ENCODE data around the gene FAM107B. TPM values are rescaled to one million over a fixed set of nuclear protein-coding genes. Genes with fewer than 3 reads are reported as not detected.

Gene FAM107B
- total RNA-seq, 1 donor from 2014 or later, result 40.7 TPM

DNA sequence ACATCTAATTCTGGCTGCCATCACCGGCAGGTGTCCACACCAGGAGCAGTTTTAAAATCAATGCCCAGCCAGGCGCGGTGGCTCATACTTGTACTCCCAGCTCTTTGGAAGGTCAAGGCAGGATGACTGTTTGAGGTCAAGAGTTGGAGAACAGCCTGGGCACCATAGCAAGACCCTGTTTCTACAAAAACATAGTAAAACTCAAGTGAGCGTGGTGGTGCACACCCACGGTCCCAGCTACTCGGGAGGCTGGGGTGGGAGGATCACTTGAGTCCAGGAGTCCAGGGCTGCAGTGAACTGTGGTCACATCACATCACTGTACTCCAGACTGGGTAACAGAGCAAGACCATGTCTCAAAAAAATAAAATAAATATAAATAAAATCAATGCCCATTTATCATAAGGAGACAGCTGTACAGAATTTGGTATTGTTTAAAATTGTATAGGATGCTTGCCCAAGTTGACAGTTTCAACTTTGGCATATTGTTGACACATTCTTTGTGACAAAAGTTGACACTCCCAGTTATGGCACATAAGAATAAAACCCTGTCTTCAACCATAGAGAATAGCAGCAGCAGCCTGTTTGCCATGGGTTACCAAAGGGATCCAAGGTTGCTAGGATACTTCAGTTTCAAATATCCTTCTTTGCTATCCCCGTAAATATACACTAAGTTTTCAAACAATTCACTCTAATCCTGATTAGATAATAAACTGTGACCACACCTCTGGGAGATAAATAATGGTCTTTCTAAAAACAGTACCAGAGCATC lies 193.0 kb downstream of the FAM107B start:
- no peak for DNase-seq (ENCODE audit: extremely low spot score, unreplicated experiment)
- Mint-ChIP-seq H3K27me3 (ENCODE audit: unreplicated experiment) (no peaks in the 10 kb centered on the region), H3K36me3 (ENCODE audit: unreplicated experiment) (peaks cover 6% of the 10 kb centered on the region), H3K4me1 (ENCODE audit: unreplicated experiment) (peaks cover 31% of the 10 kb centered on the region), H3K4me3 (ENCODE audit: unreplicated experiment) (no peak overlapping the region), H3K27ac (ENCODE audit: unreplicated experiment) (no peak overlapping the region), H3K9me3 (ENCODE audit: unreplicated experiment) (no peaks in the 10 kb centered on the region)
- TF ChIP-seq, protein P1, sequence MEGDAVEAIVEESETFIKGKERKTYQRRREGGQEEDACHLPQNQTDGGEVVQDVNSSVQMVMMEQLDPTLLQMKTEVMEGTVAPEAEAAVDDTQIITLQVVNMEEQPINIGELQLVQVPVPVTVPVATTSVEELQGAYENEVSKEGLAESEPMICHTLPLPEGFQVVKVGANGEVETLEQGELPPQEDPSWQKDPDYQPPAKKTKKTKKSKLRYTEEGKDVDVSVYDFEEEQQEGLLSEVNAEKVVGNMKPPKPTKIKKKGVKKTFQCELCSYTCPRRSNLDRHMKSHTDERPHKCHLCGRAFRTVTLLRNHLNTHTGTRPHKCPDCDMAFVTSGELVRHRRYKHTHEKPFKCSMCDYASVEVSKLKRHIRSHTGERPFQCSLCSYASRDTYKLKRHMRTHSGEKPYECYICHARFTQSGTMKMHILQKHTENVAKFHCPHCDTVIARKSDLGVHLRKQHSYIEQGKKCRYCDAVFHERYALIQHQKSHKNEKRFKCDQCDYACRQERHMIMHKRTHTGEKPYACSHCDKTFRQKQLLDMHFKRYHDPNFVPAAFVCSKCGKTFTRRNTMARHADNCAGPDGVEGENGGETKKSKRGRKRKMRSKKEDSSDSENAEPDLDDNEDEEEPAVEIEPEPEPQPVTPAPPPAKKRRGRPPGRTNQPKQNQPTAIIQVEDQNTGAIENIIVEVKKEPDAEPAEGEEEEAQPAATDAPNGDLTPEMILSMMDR (IDR thresholded peaks at IDR 0.05), result no peak

- no peak for DNase-seq (ENCODE audit: extremely low spot score, unreplicated experiment)
- H3K36me3 Mint-ChIP-seq (ENCODE audit: unreplicated experiment), result peaks cover 6% of the 10 kb centered on the region
- no peak overlapping the region for H3K4me3 Mint-ChIP-seq (ENCODE audit: unreplicated experiment)
- peaks cover 29% of the 10 kb centered on the region for H3K4me1 Mint-ChIP-seq (ENCODE audit: unreplicated experiment)
- TF ChIP-seq, protein P1 (IDR thresholded peaks at IDR 0.05), result no peak
- H3K9me3 Mint-ChIP-seq (ENCODE audit: unreplicated experiment), result no peaks in the 10 kb centered on the region
- no peak overlapping the region for H3K27ac Mint-ChIP-seq (ENCODE audit: unreplicated experiment)
- no peaks in the 10 kb centered on the region for H3K27me3 Mint-ChIP-seq (ENCODE audit: unreplicated experiment)
Measured at GRCh38 chr10:14580671-14581332, 193.9 kb downstream of the FAM107B start.

DNA sequence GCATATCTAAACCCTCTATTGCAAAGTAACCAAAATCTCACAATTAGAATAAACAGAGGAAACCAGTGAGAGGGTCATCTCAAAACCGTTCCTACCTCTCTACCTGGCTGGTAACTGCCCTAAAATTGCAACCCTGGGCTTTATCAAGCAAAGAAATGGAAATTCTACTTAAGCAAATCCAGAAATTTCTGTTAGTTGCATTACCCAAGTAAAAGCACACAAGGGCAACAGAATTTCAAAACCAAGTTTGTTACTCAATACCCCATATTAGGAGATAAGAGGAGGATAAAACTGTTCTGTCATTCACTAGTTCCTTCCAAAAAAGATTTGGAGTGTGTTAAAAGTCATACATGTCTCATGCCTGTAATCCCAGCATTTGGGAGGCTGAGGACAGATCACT lies 195.3 kb downstream of the FAM107B start:
- DNase-seq (ENCODE audit: extremely low spot score, unreplicated experiment), result no peak
- Mint-ChIP-seq H3K36me3 (ENCODE audit: unreplicated experiment) (peaks cover 6% of the 10 kb centered on the region), H3K4me1 (ENCODE audit: unreplicated experiment) (peaks cover 27% of the 10 kb centered on the region), H3K27ac (ENCODE audit: unreplicated experiment) (no peak overlapping the region), H3K4me3 (ENCODE audit: unreplicated experiment) (no peak overlapping the region), H3K9me3 (ENCODE audit: unreplicated experiment) (no peaks in the 10 kb centered on the region), H3K27me3 (ENCODE audit: unreplicated experiment) (no peaks in the 10 kb centered on the region)
- TF ChIP-seq, protein P1 (IDR thresholded peaks at IDR 0.05), result no peak

DNA sequence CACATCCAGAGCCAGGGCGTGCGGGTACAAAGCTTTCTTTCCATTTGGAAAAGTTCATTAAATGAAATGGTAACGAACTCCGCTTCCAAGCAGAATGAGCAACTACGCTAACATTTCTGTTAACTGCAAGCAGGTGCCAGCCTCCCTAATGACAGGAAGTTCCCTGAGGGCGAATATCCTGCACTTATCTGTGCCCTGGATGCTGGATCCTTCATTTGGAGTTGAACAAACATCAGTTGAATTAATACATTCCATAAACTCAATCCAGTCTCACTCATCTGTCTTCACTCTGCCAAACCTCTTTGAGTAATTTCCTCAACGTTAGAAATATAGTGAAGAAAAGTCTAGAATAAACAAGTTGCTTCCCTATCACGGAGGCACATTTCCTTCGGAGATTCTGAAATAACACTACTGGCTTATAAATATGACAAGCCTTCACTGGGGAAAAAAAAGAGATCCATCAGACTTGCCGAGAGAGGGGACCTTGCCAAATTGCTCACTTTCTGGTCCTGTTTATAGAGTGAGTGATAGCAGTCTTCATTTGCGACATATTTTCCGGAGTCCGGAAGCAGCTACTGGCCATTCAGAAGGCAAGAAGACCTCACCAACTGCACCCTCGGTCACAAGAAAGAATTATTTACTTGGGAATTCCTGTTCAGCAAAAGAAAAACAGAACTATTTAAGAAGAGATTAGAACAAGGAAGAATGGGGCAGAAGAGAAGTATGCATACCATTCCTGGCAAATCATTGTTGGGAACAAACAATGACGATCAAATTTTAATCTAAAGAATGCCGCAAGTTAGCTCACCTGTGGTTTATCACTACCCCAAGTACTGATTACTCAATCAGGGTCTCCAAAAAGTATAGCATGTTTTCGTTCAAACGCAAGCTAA lies 196.4 kb downstream of the FAM107B start:
- Mint-ChIP-seq H3K36me3 (ENCODE audit: unreplicated experiment) (peaks cover 6% of the 10 kb centered on the region), H3K27ac (ENCODE audit: unreplicated experiment) (peak overlapping the region; percentile 89), H3K27me3 (ENCODE audit: unreplicated experiment) (no peaks in the 10 kb centered on the region), H3K4me3 (ENCODE audit: unreplicated experiment) (peak overlapping the region; percentile 69), H3K9me3 (ENCODE audit: unreplicated experiment) (no peaks in the 10 kb centered on the region), H3K4me1 (ENCODE audit: unreplicated experiment) (peaks cover 29% of the 10 kb centered on the region)
- TF ChIP-seq, protein P1 (IDR thresholded peaks at IDR 0.05), result no peak
- no peak for DNase-seq (ENCODE audit: extremely low spot score, unreplicated experiment)
